ENCODE measurements around the gene EIPR1. TPM values are rescaled to one million over a fixed set of nuclear protein-coding genes. Genes with fewer than 3 reads are reported as not detected.

The EIPR1 gene
- total and polyA plus RNA-seq, 9 donors = 16.9 to 22.8 (median 18.7) TPM

Other genes starting within 250 kb of the EIPR1 start
- gene TRAPPC12, start 1.9 kb upstream of the EIPR1 start, total RNA-seq = 58.1 TPM
- 10 to 100 TPM; 55.5 to 83.7 (median 66.9) TPM for gene TRAPPC12, start 1.9 kb upstream of the EIPR1 start, polyA plus RNA-seq (ENCODE audit: insufficient read depth in 1 of 8, insufficient read length in 8 of 8, low replicate concordance in 1 of 8)
- 48.5 TPM for gene ADI1, start 141.7 kb upstream of the EIPR1 start, total RNA-seq
- 10 to 100 TPM; 50.5 to 66.1 (median 56.3) TPM for gene ADI1, start 141.7 kb upstream of the EIPR1 start, polyA plus RNA-seq (ENCODE audit: insufficient read depth in 1 of 8, insufficient read length in 8 of 8, low replicate concordance in 1 of 8)
- gene RNASEH1, start 180.5 kb upstream of the EIPR1 start, total RNA-seq = 17.2 TPM
- gene RNASEH1, start 180.5 kb upstream of the EIPR1 start, polyA plus RNA-seq (ENCODE audit: insufficient read depth in 1 of 8, insufficient read length in 8 of 8, low replicate concordance in 1 of 8) = 10 to 100 TPM; 13.6 to 22.7 (median 20.1) TPM
- 3,131 TPM for gene RPS7, start 197.4 kb upstream of the EIPR1 start, total RNA-seq
- gene RPS7, start 197.4 kb upstream of the EIPR1 start, polyA plus RNA-seq (ENCODE audit: insufficient read depth in 1 of 8, insufficient read length in 8 of 8, low replicate concordance in 1 of 8) = 1,000 to 10,000 TPM; 1,830 to 2,403 (median 2,039) TPM
- gene COLEC11, start 217.3 kb upstream of the EIPR1 start, total RNA-seq = 0.18 TPM
- 1 to 10 TPM in 1 of 8 donors, under 1 TPM in 6, not detected in 1; 0.14 to 1.3 (median 0.45) TPM for gene COLEC11, start 217.3 kb upstream of the EIPR1 start, polyA plus RNA-seq (ENCODE audit: insufficient read depth in 1 of 8, insufficient read length in 8 of 8, low replicate concordance in 1 of 8)

All from muscle of leg (tissue), 9 donors.